ENCODE measurements around the gene ZSCAN32.
A peak's percentile ranks its signal among the peaks of the same experiment; 100 is the strongest.

ZSCAN32 gene

DNA sequence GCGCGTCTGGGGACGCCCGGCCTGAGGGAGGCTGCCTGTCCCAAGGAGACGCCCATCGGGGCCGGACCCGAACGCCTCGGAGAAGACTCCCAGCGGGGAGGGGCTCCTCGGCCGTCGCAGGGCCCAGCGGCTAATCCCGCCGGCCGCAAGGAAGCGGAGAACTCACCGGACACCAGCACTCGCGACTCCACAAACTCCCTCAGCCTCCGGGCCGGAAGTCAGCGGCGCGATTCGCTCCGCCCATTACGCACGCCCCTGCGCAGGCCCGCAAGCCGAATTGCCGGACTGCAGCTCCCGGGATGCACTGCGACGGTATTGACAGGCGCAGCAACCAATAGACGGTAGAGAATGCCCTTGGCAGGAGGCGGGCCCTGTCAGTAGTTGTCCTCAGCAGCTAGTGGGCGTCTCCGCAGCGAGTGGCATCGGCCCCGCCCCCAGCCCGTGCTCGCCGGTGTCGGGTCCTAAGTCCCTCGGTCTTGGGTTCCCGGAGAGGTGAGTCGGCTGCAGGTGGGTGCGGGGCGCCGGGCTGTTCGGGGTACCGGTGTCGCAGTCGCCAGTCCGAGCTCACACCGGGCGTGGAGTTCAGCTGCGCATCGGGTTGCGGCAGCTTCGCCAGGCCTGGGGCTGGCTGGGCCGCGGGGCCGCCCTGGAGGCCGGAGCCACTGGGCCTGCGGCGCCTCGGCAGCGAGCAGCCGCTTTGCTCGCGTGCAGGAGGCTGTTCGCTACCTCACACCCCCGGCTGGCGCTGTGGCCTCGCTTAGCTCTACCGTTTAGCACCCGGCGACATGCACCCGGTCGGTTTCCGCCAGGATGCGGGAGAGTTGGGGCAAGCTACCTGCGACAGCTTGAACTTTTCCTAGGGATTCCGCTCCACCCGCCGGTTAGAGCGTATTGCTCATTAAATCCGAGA is at the start of gene ZSCAN32, which contains the start of gene ZNF174:
Gene ZSCAN32 (minus strand): TSS at position 226 of the 910 bp plus-strand sequence. CDS start 3,447 bp downstream, outside the sequence.
Gene ZNF174 (plus strand): TSS at position 437 of the 910 bp plus-strand sequence. CDS start 790 bp downstream, outside the sequence.
- DNase-seq: peak; percentile 89 to 98

DNA sequence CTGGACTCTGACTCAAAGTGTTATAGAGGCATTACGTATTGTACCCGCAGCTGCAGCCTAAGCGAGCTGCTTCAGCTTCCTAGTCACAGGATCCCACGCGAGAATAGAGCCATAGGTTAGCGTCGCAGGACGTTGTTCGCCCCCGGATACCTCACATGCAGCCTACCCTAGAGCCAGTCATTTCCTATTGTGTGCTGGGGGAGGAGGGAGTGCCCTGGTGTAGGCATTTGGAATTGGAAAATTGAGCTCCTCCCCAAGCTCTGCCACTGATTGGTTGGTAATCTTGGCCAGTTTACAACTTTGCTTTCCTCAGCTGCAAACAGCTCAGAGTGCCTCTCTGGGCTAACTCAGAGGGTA is 43.2 kb upstream of the ZSCAN32 start:
- peak in 1 of 2 donors; percentile 15 for DNase-seq

DNA sequence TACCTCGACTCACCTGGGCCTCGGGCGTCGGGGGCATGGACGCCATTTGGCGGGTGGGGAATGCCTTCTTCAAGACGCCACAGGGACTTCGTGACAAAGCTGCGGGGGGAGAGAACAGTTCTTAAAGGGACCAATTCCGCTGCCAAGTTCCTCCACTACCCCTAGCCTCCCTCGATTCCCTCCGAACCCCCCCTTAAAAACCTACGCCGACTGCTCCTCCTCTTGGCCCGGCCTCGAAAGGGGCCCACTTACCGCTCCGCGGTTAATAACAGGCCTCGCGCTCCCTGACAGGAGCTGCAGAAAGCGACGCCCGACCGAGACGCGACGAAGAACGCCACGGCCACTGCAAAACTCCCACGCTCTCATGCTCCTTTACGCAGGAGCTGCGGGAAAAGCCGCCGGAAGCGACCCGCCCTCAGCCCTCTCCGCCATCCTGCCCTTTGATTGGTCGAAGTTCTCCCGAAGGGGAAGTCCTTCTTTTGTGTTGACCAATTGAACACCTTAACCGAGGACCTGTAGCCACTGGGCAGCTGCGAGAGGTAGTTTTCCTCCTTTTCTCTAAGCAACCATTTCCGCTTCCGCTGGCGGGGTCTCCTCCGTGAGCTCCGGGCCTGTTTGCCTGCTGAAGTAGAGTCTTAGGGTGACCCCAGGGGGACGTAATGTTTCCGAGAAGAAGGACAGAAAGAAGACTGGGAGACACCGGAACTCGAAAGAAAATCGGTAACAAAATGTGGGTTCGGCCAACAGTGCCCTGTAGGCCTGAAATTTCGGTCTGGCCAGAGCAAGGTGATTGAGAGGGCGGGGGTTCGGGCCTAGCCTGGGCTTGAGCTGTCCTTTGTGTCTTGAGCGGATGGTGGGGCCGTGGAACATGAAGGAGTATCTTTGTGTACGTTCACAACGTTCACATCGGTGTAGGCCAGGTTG is 42.6 kb upstream of the ZSCAN32 start, which contains the start of the genes NAA60 and ZNF597:
Gene NAA60 (plus strand): TSS at position 573 of the 924 bp plus-strand sequence. CDS start 32,548 bp downstream, outside the sequence.
Gene ZNF597 (minus strand): TSS at position 397 of the 924 bp plus-strand sequence. CDS start 351 bp downstream, at position 46.
- peak; percentile 20 to 83 for DNase-seq

DNA sequence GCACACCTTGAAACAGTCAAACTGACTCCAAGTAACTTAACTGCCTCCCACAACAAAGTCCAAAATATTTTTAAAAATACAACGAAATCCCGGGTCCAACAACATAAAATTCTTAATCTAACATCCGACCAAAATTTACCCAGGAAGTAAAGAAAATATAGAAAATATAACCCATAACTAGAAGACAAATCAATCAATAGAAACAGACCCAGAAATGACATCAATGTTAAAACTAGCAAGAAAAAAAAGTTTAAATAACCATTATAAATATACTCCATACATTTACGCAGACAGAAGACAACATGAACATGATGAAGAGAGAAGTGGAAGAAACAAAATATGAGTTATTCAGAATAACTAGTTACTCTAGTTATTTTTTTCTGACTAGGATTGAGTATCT is 38.8 kb upstream of the ZSCAN32 start:
- no peak for DNase-seq

DNA sequence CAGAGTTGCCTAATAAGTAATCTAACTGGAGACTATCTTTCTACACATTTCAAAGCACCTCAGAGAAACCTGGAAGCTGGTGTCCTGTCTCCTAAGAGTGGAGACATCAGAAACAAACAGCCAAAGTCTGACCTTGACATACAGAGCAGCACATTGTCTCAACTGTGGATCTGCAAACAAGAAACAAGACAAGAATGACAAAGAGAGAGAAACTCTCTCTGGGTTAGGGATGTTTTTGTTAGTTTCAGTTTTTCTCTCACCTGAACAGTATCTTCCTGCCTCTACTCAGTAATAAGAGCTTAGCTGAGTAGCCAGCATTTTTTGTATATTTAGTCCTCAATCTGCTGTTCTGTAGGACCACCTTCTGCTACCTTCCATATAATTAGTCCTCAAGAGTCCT is 33.6 kb upstream of the ZSCAN32 start:
- no peak for DNase-seq

DNA sequence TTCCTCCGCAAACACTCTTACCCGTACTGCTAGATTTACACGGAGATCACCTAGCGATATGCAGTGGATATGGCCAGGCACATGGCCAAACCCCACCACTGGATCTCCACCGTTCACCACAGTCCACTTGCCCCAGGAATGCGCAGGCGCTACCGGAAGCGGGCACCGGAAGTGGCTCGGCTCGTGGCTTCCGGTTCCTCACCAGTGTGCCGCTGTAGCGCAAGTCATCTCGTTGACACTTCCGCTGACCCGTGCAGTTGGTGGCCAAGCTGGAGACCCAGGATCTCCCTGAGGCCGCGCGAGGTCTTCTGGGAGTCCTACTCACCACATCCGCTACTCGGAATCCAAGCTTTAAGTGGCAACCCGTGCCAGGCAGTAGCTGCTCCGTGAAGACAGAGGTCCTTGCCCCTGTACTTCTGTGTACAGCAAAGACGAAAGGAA is 31.0 kb upstream of the ZSCAN32 start:
- DNase-seq: peak in 1 of 2 donors; percentile 7

DNA sequence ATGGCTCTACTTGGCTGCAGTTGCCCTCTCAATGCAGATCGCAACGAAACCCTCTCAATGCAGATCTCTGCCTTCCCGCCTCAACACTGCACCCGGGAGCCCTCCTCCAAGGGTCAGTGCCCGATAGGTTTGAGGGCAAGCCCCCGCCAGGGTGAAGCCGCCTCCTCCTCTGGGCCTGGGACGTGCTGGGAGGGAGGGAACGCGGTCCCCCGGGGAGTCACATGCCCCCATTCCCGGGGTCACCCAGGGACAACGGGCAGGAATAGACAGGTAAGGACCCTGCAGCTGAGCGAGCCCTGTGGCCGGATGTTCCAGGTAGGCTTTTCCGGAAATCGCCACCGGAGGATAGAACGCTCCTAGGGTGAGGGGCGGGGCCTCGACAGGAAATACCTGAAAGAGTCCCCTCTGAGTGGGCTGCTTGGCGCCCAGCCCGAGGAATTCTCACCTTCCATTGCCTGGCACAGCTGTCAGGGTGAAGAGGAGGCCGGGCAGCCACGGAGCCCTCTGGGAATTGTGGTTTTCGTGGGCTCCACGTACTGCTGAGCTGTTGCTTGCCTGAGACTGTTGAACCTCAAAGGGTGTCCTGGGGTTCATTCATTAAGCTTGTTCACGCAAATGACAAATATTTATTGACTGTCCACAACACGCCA is 13.1 kb upstream of the ZSCAN32 start:
- DNase-seq: no peak

DNA sequence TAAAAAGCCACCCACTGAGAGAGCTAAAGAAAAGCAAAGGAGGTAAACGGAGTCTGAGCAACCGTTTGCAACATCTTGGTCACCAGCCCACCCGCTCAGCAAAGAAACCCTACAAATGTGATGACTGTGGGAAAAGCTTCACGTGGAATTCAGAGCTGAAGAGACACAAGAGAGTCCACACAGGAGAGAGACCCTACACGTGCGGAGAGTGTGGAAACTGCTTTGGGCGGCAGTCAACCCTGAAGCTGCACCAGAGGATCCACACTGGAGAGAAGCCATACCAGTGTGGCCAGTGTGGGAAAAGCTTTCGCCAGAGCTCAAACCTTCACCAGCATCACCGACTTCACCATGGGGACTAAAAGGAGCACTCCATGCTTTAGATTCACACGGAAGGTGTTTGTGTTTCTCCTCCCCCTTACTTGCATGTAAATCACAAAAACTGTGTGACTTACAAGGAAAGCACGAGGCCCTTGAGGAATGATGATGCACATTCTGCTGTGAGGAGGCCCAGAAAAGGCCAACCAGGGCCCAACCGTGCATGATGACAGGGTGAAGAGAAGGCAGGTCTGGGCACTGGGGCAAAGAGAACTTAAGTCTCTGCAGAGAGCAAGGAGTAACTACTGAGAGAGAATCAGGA is 7.9 kb upstream of the ZSCAN32 start:
- DNase-seq: no peak

DNA sequence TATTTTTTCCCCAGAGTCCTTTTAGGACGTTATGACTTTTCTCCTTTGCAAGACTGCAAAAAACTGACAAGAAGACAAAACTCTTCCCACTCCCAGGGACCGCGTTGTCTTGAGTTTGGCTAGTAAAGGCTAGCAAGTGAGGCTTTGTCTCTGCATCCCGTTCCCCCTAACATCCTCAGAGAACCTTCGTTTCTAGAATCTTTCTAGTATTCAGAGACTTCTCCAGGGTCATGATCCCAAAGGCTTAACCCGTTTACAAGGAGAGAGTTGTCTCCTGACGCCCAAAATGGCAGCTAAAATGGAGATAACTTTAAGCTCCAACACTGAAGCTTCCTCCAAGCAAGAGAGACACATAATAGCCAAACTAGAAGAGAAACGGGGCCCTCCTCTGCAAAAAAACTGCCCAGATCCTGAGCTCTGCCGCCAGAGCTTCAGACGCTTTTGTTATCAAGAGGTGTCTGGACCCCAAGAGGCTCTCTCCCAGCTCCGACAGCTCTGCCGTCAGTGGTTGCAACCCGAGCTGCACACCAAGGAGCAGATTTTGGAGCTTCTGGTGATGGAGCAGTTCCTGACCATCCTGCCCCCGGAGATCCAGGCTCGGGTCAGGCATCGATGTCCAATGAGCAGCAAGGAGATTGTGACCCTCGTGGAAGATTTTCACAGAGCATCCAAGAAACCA is 1.1 kb upstream of the ZSCAN32 start:
- DNase-seq: no peak

DNA sequence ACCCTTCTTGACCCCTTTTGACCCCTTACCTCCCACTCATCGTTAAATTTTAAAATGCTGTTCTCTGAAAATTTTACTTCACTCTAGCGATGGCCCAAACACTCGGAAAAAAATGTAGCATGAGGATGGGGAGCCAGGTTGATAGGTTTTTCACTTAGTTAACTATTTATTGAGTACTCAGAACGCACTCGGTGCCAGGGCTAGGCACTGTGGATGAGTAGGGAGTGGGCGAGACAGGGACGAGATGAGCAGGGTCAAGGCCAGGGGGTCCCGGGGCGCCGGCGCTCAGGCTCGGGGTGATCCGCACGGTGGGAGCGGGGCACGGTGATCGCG is 392 bp downstream of the ZSCAN32 start:
- no peak for DNase-seq

DNA sequence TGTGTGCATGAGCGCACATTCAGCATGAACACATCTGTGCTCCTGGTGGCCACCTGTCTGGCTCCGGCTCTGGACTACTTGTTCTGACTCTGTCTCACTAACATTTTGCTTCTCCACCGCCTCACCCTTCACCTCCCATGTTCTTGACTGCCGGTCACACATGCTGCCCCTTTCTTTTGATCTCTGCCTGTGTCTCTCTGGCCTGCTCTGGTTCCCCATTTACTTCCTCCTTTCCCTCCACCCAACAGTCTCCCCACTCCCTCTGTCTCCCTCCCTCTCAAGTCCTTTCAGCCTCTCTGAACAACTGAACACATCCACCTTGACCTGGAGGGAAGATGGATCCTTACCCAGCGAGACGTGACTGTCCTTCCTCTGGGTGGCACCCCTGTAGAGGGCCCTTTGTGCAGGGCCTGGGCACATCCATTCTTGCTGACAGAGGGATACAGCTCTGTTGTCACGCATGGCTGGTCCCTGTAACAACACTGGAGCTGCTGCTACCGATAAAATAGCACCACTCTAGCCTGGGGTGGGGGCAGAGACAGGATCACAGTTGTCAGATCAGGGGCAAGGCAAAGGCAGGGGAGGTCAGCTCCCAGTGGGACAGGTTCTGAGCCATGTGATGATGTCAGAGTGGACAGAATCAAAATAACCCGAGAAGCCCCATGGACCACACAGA is 11.0 kb downstream of the ZSCAN32 start:
- no peak for DNase-seq

DNA sequence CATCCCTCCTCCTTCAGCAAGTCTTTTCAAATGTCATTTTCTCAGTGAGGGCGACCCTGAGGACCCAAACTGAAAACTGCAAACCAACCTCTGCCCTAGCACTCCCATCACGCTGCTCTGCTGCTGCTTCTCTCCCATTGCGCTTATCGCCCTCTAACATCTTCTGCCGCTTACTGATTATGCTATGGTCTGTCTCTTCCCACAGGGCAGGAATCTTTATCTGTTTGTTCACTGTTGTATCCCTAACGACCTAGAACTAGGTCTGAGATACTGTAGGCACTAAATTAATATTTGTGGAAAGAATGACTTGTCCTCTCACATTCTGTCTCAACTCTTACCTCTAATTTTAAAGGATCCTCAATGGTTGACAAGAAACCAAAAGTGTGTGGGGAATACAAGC is 12.5 kb downstream of the ZSCAN32 start:
- no peak for DNase-seq

DNA sequence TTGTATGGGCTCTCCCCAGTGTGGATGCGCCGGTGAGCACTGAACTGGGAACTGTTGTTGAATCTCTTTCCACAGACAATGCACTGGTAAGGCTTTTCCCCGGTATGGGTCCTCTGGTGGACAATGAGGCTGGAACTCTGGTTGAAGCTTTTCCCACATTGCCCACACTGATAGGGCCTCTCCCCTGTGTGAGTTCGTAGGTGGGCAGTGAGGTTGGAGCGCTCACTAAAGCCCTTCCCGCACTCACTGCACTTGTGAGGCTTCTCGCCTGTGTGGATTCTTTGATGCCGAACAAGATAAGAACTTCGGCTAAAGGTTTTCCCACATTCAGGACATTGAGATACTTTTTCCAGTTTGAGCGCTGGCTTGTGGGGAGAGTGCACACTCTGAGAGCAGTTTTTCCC is 17.8 kb downstream of the ZSCAN32 start:
- DNase-seq: no peak

DNA sequence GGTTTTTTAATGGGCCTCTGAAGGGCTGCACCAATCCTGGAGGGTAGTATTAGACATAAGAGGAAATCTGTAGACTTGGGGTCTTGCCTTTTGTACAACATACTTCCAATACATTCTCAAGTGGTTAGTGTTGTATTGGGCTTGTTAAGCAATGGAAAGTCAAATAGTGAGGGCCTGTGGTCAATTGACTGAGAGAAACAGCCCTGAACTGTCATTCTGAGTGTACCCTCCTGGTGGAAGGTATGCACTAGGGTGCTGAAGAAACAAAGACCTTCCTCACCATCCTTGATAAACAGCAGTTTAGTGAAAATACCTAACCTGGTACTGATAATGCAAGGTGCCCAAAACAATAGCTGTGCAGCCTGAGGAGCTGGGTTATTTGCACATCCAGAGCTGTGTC is 22.9 kb downstream of the ZSCAN32 start:
- DNase-seq: no peak

DNA sequence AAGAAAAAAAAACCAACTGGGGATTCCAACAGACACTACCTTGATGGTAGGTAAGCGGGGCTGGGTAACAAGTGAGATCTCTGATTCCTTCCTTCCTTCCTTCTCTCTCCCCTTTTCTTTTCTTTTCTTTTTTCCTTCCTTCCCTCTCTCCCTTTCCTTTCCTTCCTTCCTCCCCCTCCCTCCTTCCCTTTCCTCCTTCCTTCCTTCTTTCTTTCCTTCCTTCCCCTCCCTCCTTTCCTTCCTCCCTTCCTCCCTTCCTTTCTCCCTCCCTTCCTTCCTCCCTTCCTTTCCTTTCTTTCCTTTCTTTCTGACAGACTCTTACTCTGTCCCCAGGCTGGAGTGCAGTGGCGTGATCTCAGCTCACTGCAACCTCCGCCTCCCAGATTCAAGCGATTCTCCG is 25.1 kb downstream of the ZSCAN32 start:
- DNase-seq: no peak

DNA sequence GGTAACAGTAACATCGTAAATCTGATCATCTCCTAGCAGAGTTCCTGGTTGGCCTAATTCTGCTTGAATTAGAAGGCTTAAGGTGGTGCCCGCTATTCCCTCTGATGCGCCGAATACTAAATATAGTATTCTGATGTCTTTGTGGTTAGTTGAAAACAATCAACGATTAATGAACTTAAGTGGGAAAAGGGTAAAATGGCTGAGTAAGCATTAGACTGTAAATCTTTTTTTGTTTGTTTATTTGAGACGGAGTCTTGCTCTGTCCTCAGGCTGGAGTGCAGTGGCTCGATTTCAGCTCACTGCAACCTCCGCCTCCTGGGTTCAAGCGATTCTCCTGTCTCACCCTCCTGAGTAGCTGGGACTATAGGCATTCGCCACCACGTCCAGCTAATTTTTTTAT is 31.7 kb downstream of the ZSCAN32 start:
- no peak for DNase-seq

DNA sequence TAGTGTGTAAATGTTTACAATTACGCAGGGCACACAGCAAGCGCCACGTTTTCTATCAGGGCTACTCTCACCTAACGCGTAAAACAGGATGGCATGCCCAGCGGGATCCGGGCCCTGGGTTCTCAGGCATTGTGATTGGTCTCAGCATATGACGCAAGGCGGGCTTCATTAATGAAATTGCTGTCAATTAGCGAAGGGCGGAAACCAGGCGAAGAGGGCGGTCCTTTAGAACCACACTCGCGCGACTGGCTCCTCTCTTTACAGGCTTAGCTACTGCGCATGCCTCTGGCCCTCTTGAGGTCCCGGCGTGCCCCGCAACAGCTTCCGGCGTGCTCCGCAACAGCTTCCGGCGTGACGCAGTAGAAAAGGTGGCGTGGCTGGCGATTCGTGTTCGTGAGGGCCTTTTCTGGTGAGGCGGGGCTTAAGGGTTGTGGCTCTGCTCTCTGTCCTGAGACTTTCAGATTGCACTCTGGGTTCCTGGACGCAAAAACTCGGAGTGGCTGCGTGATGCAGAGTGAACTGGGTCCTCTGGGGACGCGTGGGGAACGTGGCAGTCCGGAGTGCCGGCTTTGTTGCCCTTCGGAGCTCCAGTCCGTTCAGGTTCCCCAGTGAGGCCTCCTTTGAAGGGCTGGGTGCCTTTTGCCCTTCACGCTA is 35.9 kb downstream of the ZSCAN32 start:
- peak; percentile 23 to 72 for DNase-seq

DNA sequence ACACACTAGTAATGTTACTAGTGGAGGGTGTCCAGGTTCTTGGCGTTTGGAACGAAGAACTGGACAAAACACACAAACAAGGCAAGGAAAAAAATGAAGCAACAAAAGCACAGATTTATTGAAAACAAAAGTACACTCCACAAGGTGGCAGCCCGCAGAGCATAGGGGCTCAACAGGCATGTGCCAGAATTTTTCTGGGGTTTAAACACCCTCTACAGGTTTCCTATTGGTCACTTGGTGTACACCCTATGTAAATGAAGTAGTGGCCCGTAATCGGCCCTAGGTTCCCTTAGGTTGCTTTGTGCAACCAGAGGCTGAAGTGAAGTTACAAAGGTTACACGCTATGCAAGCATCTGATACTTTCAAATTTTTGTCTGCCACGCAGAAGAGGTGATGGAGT is 37.0 kb downstream of the ZSCAN32 start:
- DNase-seq: no peak

DNA sequence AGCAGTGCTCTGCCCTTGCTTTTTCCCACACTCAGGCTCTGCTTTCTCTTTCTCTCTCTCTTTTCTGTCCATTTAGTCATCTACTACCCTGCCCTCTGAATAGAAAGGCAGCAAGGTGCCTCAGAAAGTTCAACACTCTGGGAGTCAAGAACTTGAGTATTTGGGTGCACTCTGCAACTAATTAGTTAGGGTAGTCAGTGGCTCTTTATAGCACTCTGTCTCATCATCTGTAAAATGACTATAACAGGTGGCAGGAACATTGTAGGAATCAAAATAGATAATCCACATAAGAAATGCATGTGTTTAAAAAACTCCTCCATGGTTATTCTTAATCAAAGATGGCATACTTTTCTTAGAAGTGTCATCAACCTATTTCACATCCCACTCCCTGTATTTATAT is 37.9 kb downstream of the ZSCAN32 start:
- no peak for DNase-seq

DNA sequence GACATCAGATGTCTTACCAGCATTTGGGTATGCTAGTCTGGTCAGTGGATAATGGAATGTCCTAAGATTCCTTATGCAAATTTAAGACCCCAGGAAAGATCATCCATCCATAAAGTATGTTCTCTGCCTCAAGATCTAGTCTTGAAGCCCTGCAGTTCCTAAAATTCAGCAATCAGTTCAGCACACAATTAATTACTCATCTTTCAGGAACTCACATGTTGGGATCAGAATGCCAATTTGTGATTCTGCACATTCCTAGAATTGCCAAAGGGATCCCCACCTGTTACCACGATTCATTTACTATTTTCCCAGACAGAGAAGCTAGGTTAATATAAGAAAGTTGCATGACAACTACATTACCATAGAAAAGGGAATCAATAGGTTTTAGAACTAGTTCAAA is 41.9 kb downstream of the ZSCAN32 start:
- DNase-seq: no peak

DNA sequence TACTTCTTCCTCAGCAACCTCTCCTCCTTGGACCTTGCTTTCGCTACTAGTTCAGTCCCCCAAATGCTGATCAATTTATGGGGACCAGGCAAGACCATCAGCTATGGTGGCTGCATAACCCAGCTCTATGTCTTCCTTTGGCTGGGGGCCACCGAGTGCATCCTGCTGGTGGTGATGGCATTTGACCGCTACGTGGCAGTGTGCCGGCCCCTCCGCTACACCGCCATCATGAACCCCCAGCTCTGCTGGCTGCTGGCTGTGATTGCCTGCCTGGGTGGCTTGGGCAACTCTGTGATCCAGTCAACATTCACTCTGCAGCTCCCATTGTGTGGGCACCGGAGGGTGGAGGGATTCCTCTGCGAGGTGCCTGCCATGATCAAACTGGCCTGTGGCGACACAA is 44.7 kb downstream of the ZSCAN32 start:
- no peak for DNase-seq

All from bone marrow (tissue), 2 donors.